ENCODE data around the gene MYPOP.

- no peak for TF ChIP-seq CTCF (IDR thresholded peaks at IDR 0.05)
- no peak for TF ChIP-seq POLR2A (IDR thresholded peaks at IDR 0.05)
These were observed 41.8 kb downstream of the MYPOP start for GRCh38 chr19:45860359-45861259.

Data from testis (tissue), 2 donors.